Measurements from ENCODE around the gene ENDOG. TPM values are rescaled to one million over a fixed set of nuclear protein-coding genes. Genes with fewer than 3 reads are reported as not detected.
A peak's percentile ranks its signal among the peaks of the same experiment; 100 is the strongest.
"Not testable (repeated sequence)": the region's sequence is repeated elsewhere in the genome, so short reads cannot be mapped to it uniquely, and the experiment has no call there.

The ENDOG gene
- total RNA-seq (10 to 100 TPM; 15.0 to 15.8 TPM), polyA plus RNA-seq (10 to 100 TPM; 16.3 to 34.0 (median 19.0) TPM), total RNA-seq (2.0 to 13.0 (median 8.0) reads per million in 6 experiments)

DNA sequence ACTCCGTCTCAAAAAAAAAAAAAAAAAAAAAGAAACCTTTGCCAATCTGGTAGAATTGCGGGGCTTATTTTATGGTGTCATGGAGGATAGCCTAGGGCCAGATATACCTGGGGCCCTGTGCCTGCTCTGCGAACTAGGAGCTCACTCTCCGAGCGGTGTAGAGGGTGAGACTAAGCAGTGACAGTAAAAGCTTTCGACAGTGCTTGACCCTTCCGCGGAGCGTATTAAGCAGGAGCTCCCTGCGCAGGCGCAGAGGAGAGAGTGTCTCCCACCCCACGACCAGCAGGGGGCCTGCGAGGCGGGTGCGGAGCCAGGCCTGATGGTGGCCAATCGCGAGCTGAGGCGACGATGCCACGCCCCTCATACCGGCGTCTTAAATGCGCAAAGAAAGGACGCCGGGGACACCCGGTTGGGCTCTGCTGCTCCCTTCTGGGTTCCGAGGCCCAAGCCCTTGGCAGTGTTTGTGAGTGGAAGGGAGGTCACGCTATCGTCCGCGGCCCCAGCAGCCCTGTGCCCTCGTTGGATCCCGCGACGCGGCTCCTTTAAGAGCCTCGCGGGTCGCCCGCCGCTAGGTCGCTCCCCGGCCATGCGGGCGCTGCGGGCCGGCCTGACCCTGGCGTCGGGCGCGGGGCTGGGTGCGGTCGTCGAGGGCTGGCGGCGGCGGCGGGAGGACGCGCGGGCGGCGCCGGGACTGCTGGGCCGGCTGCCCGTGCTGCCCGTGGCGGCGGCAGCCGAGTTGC lies at the start of gene ENDOG:
TSS of gene ENDOG (plus strand) at position 402 of the 740 bp plus-strand sequence. CDS start at position 587, 185 bp downstream.
- ATAC-seq (peak; percentile 90 to 94), DNase-seq (peak; percentile 94 to 98 (median 97))
- POLR2A ChIA-PET = interaction anchor here (0.6 to 3.7 kb wide), 23 partner anchors 9 to 1162 kb away, joined by 3 to 38 read pairs (median 4); partner anchors contain the start of genes DOLK, GLE1, KYAT1 and LRRC8A
- no peaks in the 10 kb centered on the region for H3K9me3 Mint-ChIP-seq
- H3K4me1 Mint-ChIP-seq = peaks cover 6 to 26% (median 23%) of the 10 kb centered on the region in 4 donors
- peak within 1 kb of the TSS; percentile 59 to 94 (median 92) for H3K27ac Mint-ChIP-seq
- H3K36me3 Mint-ChIP-seq = peaks cover 0 to 11% (median 3%) of the 10 kb centered on the region in 3 donors
- peak within 1 kb of the TSS; percentile 83 to 93 (median 90) for H3K4me3 Mint-ChIP-seq
- H3K27me3 Mint-ChIP-seq = no peaks in the 10 kb centered on the region

DNA sequence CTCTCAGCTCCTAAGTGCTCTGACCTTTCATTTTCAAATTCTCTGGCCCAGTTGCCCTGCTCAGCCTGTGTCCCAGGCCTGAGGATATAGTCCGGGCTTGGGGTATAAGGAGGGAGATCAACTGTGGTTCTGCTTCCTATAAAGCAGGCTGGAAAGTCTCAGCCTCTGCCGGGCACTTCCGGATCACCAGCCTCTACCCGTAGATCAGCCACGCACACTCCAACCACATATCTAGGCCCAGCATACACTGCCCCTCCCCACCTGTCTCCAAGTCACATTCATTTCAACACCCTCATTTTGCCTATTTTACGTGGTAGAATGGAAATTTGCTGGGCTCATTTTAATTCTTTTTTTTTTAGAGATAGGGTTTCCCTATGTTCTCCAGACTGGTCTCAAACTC lies 49.7 kb upstream of the ENDOG start:
- Mint-ChIP-seq H3K27ac (peak overlapping the region in 6 of 10 donors; percentile 35 to 99 (median 80)), H3K4me3 (no peak overlapping the region)
- POLR2A ChIA-PET = interaction anchor here (0.7 kb wide), 1 partner anchor 86 kb away, joined by 3 read pairs; no protein-coding TSS in a partner anchor

DNA sequence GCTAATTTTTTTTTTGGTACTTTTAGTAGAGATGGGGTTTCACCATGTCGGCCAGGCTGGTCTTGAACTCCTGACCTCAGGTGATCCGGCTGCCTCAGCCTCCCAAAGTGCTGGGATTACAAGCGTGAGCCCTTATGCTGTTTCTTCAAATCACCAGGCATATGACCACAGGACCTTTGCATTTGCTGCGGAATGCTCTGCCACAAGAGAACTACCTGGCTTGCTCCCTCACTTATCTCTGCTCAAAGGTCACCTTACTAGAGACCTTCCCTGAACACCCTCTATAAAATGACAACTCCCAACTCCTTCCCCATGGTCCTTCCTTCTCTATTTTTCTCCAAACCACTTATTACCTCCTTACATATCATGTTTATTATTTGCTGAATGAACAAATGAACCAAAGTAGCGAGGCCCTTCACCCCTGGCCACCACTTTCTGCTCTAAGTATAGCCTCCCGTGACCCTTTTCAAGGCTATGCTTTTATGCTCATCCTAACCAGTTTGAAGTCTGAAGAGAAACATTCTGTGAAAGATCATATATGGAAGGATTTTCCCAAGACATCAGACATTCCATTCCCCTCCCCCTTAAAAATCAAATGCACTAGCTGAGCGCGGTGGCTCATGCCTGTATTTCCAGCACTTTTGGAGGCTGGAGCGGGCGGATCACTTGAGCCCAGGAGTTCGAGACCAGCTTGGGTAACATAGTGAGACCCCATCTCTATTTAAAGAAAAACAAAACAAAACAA lies 47.8 kb upstream of the ENDOG start:
- H3K4me3 Mint-ChIP-seq = peak overlapping the region; percentile 94 to 99 (median 97)
- peaks cover 22 to 50% (median 36%) of the 10 kb centered on the region in 4 donors for H3K4me1 Mint-ChIP-seq

More for the DNA sequence above, 49.7 kb upstream of the ENDOG start:
- ATAC-seq (no peak), DNase-seq (no peak)
- Mint-ChIP-seq H3K4me1 (peaks cover 29 to 65% (median 46%) of the 10 kb centered on the region in 4 donors), H3K27me3 (no peaks in the 10 kb centered on the region), H3K9me3 (no peaks in the 10 kb centered on the region), H3K36me3 (peaks cover 0 to 27% (median 3%) of the 10 kb centered on the region in 3 donors)

DNA sequence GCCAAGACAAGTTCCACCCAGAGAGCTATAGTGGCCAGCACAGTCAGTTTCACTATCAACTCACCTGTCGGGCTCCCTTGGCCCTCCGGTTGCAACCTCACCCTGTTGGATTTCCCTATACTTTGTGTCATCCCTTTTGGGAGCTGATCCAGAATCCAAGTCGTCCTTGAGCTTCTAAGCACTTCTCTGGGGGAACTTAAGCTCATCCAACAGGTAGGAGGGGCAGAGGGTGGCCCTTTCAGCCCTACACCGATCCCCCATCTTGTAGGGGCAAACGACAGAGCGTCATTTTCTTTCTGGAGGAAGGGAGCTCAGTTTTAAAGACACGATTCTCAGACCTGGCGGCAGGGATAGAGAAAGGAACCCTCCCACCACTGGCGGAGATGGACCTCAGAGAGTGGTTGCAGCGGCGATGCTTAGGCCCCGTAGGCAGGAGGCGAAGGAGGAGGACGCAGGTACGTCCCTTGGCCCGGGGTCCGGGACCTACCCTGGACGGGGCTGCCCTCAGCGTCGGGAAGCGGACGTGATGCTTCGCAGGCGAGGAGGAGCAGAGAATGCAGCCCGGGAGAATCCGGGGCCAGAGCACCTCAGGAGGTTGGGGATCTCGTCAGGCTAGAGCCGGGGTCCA lies 47.1 kb upstream of the ENDOG start:
- peaks cover 0 to 18% (median 3%) of the 10 kb centered on the region in 3 donors for H3K36me3 Mint-ChIP-seq
- peak overlapping the region; percentile 94 to 99 (median 97) for H3K4me3 Mint-ChIP-seq
- H3K9me3 Mint-ChIP-seq = peaks cover 0 to 8% (median 0%) of the 10 kb centered on the region in 9 donors
- H3K27ac Mint-ChIP-seq = peak overlapping the region; percentile 90 to 100 (median 99)
- ATAC-seq (peak; percentile 35 to 47), DNase-seq (peak in 5 of 10 donors; percentile 21 to 59 (median 41))
- POLR2A ChIA-PET = interaction anchor here (0.8 to 3.4 kb wide), 10 partner anchors 9 to 111 kb away, joined by 3 to 50 read pairs (median 4); partner anchors contain the start of genes ENDOG, KYAT1, LRRC8A and SET
- H3K27me3 Mint-ChIP-seq = no peaks in the 10 kb centered on the region
- peaks cover 20 to 46% (median 34%) of the 10 kb centered on the region in 4 donors for H3K4me1 Mint-ChIP-seq

More for the DNA sequence above, 47.8 kb upstream of the ENDOG start:
- DNase-seq = peak in 1 of 10 donors; percentile 7
- Mint-ChIP-seq H3K36me3 (peaks cover 0 to 21% (median 3%) of the 10 kb centered on the region in 3 donors), H3K27me3 (no peaks in the 10 kb centered on the region), H3K9me3 (peaks cover 0 to 4% (median 0%) of the 10 kb centered on the region in 9 donors), H3K27ac (peak overlapping the region; percentile 90 to 100 (median 99))
- no peak for ATAC-seq
- POLR2A ChIA-PET = interaction anchor here (0.6 to 3.4 kb wide), 9 partner anchors 8 to 111 kb away, joined by 3 to 50 read pairs (median 4); partner anchors contain the start of genes KYAT1, LRRC8A, SET and SPOUT1

DNA sequence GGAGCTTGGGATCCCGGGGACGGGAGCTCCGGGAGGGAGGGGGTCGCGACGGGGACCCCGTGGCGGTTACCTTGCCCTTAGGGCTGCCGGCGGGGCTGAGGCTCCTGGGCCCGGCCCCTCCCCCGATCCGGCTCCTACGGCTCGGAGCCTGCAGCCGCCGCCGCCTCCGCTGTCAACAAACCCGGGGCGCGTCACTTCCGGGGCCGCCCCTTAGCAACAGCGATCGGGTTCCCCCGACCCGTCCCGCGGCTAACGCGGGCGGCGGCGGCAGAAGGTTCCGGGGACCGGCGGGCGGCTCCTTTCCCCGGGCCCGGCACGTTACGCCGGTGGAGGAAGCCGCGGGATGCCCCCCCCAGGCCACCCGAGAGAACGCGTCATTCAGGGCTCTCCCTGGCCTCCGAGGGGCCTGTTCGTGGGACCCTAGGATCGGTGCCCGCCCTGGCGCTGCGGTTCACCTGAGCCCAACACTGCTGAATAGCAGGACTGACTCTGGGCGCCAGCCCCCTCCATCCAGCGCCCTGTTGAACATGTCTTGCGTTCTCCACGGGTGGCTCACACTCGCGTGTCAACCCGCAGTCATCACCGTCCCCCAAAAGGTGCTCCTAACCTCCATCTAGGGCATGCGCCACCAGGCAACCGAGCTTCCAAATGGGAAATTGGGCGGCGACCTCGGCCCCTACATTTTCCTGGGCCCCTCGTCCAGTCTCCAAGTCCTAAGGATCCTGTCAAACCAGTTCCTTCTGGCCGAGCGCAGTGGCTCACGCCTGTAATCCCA lies 46.4 kb upstream of the ENDOG start, which contains the start of gene ZER1:
TSS of gene ZER1 (minus strand) at position 183 of the 775 bp plus-strand sequence. CDS start 16,362 bp downstream, outside the sequence.
- H3K9me3 Mint-ChIP-seq = peaks cover 0 to 8% (median 0%) of the 10 kb centered on the region in 9 donors
- DNase-seq (peak; percentile 88 to 96 (median 94)), ATAC-seq (peak; percentile 89 to 91)
- peak within 1 kb of the TSS; percentile 94 to 99 (median 97) for H3K4me3 Mint-ChIP-seq
- POLR2A ChIA-PET = interaction anchor here (0.6 to 3.4 kb wide), 11 partner anchors 9 to 1625 kb away, joined by 3 to 50 read pairs (median 5); partner anchors contain the start of genes ENDOG, KYAT1, LRRC8A and SET
- H3K4me1 Mint-ChIP-seq = peaks cover 20 to 43% (median 34%) of the 10 kb centered on the region in 4 donors
- peak within 1 kb of the TSS; percentile 90 to 100 (median 99) for H3K27ac Mint-ChIP-seq
- no peaks in the 10 kb centered on the region for H3K27me3 Mint-ChIP-seq
- peaks cover 0 to 18% (median 3%) of the 10 kb centered on the region in 3 donors for H3K36me3 Mint-ChIP-seq

DNA sequence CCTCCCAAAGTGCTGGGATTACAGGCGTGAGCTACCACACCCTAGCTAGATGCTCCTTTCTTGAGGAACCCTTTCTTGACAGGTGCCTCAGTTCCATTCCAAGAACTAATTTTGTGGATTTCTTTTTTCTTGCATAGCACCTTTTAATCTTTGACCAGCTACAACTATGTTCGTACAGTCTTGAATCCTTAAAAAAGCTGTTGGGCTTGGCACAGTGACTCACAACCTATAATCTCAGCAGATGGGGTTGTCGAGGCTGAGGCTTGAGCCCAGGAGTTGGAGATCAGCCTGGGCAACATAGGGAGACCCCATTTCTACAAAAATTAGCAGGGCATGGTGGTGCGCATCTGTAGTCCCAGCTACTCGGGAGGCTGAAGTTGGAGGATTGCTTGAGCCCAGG lies 45.3 kb upstream of the ENDOG start:
- Mint-ChIP-seq H3K36me3 (peaks cover 0 to 8% (median 0%) of the 10 kb centered on the region in 3 donors), H3K27me3 (no peaks in the 10 kb centered on the region), H3K27ac (peak overlapping the region in 9 of 10 donors; percentile 4 to 99 (median 98)), H3K4me1 (peaks cover 16 to 34% (median 31%) of the 10 kb centered on the region in 4 donors), H3K4me3 (peak overlapping the region in 9 of 10 donors; percentile 18 to 99 (median 74)), H3K9me3 (peaks cover 0 to 8% (median 0%) of the 10 kb centered on the region in 9 donors)
- POLR2A ChIA-PET = interaction anchor here (0.7 to 3.4 kb wide), 3 partner anchors 13 to 297 kb away, joined by 3 to 50 read pairs (median 11); partner anchors contain the start of genes ENDOG and TBC1D13
- no peak for ATAC-seq
- DNase-seq = no peak

DNA sequence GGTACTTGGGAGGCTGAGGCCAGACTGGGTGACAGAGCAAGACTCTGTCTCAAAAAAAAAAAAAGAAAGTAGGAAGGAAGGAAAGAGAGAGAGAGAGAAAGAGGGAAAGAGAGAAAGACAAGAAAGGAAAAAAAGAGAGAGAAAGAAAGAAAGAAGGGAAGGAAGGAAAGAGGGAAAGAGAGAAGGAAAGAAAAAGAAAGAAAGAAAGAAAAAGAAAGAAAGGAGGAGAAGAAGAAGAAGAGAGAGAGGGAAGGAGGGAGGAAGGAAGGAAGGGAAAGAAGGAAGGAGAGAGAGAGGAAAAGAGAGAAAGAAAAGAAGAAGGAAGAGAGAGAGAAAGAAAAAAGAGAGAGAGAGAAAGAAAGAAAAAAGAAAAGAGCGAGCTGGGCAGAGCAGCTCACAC lies 43.5 kb upstream of the ENDOG start:
- Mint-ChIP-seq H3K9me3 (peaks cover 0 to 8% (median 0%) of the 10 kb centered on the region in 9 donors), H3K4me1 (peaks cover 13 to 18% (median 16%) of the 10 kb centered on the region in 4 donors), H3K27ac (peak overlapping the region in 1 of 10 donors; percentile 67), H3K36me3 (peaks cover 0 to 5% (median 0%) of the 10 kb centered on the region in 3 donors), H3K4me3 (no peak overlapping the region), H3K27me3 (no peaks in the 10 kb centered on the region)
- ATAC-seq (no peak), DNase-seq (no peak)
- POLR2A ChIA-PET = interaction anchor here (1.0 kb wide), 1 partner anchor 12 kb away, joined by 7 read pairs; no protein-coding TSS in a partner anchor

DNA sequence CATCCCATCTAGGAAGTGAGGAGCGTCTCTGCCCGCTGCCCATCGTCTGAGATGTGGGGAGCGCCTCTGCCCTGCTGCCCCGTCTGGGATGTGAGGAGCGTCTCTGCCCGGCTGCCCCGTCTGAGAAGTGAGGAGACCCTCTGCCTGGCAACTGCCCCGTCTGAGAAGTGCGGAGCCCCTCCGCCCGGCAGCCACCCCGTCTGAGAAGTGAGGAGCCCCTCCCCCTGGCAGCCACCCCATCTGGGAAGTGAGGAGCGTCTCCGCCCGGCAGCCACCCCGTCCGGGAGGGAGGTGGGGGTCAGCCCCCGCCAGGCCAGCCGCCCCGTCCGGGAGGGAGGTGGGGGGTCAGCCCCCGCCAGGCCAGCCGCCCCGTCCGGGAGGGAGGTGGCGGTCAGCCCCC lies 38.2 kb upstream of the ENDOG start:
- ATAC-seq, H3K4me3 Mint-ChIP-seq, H3K9me3 Mint-ChIP-seq, H3K4me1 Mint-ChIP-seq, DNase-seq, H3K27ac Mint-ChIP-seq, H3K36me3 Mint-ChIP-seq, H3K27me3 Mint-ChIP-seq: not testable (repeated sequence)
- POLR2A ChIA-PET = interaction anchor here (1.3 kb wide), 1 partner anchor 8 kb away, joined by 4 read pairs; the partner anchor contains the start of gene ZER1

DNA sequence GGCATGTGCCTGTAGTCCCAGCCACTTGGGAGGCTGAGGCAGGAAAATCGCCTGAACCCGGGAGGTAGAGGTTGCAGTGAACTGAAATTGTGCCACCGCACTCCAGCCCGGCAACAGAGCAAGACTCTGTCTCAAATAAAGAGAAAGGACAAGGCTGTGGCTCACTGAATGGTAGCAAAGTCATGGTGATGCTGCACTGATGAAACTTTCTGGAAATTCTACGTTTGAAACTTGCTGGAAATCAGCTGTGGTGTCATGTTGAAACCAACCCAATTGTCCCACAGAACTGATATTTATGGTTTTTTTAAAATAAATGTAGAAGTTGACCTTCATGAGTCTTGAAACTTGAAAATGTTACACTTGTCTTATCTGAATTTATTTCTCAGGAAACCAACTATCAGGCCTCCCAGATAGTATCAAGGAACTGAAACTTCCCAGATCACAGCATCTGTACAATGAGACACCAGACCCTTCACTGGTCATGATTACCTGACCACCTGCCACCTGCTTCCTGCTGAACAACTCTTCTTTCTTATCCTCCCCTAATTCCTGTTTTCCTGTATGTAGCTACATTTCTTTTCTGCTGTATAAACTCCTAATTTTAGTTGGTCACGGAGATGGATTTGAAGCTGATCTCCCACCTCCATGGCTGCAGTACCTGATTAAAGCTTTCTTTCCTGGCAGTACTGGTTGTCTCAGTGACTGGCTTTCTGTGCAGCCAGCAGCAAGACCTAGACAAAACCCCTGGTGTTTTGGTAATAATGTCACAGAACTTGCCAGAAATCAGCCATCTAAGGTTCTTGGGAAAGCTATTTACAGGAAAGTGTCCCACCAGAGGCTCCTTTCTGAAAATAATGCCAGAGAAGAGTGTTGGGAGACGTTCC lies 36.9 kb upstream of the ENDOG start:
- Mint-ChIP-seq H3K4me3 (no peak overlapping the region), H3K4me1 (peaks cover 0 to 8% (median under 1%) of the 10 kb centered on the region in 4 donors), H3K9me3 (peaks cover 0 to 3% (median 0%) of the 10 kb centered on the region in 9 donors), H3K27me3 (no peaks in the 10 kb centered on the region), H3K27ac (no peak overlapping the region), H3K36me3 (no peaks in the 10 kb centered on the region)
- ATAC-seq = no peak
- no peak for DNase-seq
- POLR2A ChIA-PET = interaction anchor here (0.7 to 1.3 kb wide), 2 partner anchors 10 to 133 kb away, joined by 4 read pairs; partner anchors contain the start of gene ZER1

DNA sequence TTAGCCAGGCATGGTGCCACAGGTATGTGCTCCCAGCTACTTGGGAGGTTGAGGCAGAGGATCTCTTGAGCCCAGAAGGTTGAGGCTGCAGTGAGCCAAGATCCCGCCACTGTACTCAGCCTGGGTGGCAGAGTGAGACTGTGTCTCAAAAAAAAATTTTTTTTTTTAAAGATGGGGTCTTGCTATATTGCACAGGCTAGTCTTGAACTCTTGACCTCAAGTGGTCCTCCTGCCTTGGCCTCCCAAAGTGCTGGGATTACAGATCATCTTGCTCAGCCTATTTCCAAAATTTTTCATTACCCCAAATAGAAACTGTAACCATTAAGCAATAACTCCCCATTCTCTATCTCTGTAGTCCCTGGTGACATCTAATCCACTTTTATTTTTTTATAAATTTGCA lies 35.6 kb upstream of the ENDOG start:
- POLR2A ChIA-PET = interaction anchor here (7.4 kb wide), 1 partner anchor 11 kb away, joined by 50 read pairs; the partner anchor contains the start of gene ZER1
- DNase-seq = no peak
- Mint-ChIP-seq H3K36me3 (no peaks in the 10 kb centered on the region), H3K27me3 (peaks cover 0 to 1% (median 0%) of the 10 kb centered on the region in 5 donors), H3K27ac (no peak overlapping the region), H3K4me1 (peaks cover 1 to 14% (median 8%) of the 10 kb centered on the region in 4 donors), H3K4me3 (no peak overlapping the region), H3K9me3 (peaks cover 0 to 3% (median 0%) of the 10 kb centered on the region in 9 donors)
- no peak for ATAC-seq
